Measurements from ENCODE around the gene PLAC1. TPM values are rescaled to one million over a fixed set of nuclear protein-coding genes. Genes with fewer than 3 reads are reported as not detected.

Gene PLAC1
- total RNA-seq, 1 experiment from 2014 or later: 0.51 TPM

DNA sequence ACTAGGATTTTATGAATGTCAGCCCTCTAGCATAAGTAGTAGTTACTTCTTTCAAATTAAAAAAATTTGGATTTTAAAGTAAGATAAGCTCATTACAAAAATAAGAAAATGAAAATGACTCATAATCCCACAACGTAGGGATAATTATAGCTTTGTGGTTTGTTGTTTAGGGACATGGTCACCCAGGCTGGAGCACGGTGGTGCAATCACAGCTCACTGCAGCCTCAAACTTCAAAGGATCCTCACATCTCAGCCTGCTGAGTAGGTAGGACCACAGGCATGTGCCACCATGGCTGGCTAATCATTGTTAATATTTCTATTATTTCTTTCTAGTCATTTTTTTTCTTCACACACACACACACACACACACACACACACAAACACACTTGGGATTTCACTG lies 57.6 kb downstream of the PLAC1 start:
- no peak for DNase-seq (ENCODE audit: low read depth, low spot score)
- in situ Hi-C loops (cut with HindIII; ENCODE audit: low pct_unique_long_range_greater_than_20kb, low sequenced_read_pairs): no loop called here
- Histone ChIP-seq H3K4me1 (ENCODE audit: control insufficient read depth, insufficient read depth, low read length) (no peaks in the 10 kb centered on the region), H3K4me3 (ENCODE audit: low read depth in 2 of 2, low read length in 2 of 2) (no peak overlapping the region), H3K27me3 (ENCODE audit: control insufficient read depth, insufficient read depth, low read length) (no peaks in the 10 kb centered on the region), H3K9me3 (ENCODE audit: control insufficient read depth, insufficient read depth, low read depth, low read length) (peaks cover 5% of the 10 kb centered on the region; the same call in 1 of the 2 replicates), H3K36me3 (ENCODE audit: control insufficient read depth, insufficient read depth, low read length) (no peaks in the 10 kb centered on the region), H3K27ac (ENCODE audit: low read length) (no peak overlapping the region)
- ATAC-seq: no peak
- ChIA-PET POLR2A (interaction anchor here (0.7 kb wide), 1 partner anchor 19 kb away, joined by 5 read pairs; no protein-coding TSS in a partner anchor), CTCF (interaction anchor here (0.7 to 0.8 kb wide), 2 partner anchors 80 to 160 kb away, joined by 5 to 6 read pairs; no protein-coding TSS in a partner anchor)
- no TSS peak for BruUV-seq (replicated peaks)
- intact Hi-C loops (cut with micrococcal nuclease; ENCODE audit: unreplicated experiment): no loop called here
- TF ChIP-seq SIN3A (IDR thresholded peaks at IDR 0.05; ENCODE audit: borderline replicate concordance, insufficient read depth, low read depth, low read length) (no peak), REST (IDR thresholded peaks at IDR 0.05; ENCODE audit: insufficient read depth in 1 of 2, low read depth in 2 of 2, low read length in 1 of 2) (no peak), TCF7L2 (IDR thresholded peaks at IDR 0.05; ENCODE audit: low read depth, low read length) (no peak), POLR2AphosphoS5 (IDR thresholded peaks at IDR 0.05; ENCODE audit: low read depth, low read length) (no peak)
- TF ChIP-seq, protein P1, sequence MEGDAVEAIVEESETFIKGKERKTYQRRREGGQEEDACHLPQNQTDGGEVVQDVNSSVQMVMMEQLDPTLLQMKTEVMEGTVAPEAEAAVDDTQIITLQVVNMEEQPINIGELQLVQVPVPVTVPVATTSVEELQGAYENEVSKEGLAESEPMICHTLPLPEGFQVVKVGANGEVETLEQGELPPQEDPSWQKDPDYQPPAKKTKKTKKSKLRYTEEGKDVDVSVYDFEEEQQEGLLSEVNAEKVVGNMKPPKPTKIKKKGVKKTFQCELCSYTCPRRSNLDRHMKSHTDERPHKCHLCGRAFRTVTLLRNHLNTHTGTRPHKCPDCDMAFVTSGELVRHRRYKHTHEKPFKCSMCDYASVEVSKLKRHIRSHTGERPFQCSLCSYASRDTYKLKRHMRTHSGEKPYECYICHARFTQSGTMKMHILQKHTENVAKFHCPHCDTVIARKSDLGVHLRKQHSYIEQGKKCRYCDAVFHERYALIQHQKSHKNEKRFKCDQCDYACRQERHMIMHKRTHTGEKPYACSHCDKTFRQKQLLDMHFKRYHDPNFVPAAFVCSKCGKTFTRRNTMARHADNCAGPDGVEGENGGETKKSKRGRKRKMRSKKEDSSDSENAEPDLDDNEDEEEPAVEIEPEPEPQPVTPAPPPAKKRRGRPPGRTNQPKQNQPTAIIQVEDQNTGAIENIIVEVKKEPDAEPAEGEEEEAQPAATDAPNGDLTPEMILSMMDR (IDR thresholded peaks at IDR 0.05): no peak

GRCh38 chrX:134599184-134599914 lies 58.9 kb downstream of the PLAC1 start:
- POLR2A ChIA-PET: no interaction called here
- CTCF ChIA-PET: no interaction called here
- Histone ChIP-seq H3K4me3 (ENCODE audit: low read depth in 2 of 2, low read length in 2 of 2) (no peak overlapping the region), H3K4me1 (ENCODE audit: control insufficient read depth, insufficient read depth, low read length) (no peaks in the 10 kb centered on the region), H3K27me3 (ENCODE audit: control insufficient read depth, insufficient read depth, low read length) (no peaks in the 10 kb centered on the region), H3K9me3 (ENCODE audit: control insufficient read depth, insufficient read depth, low read depth, low read length) (peaks cover 5% of the 10 kb centered on the region; the same call in 1 of the 2 replicates), H3K27ac (ENCODE audit: low read length) (no peak overlapping the region), H3K36me3 (ENCODE audit: control insufficient read depth, insufficient read depth, low read length) (no peaks in the 10 kb centered on the region)
- TF ChIP-seq, protein P1 (IDR thresholded peaks at IDR 0.05): no peak
- TF ChIP-seq SIN3A (IDR thresholded peaks at IDR 0.05; ENCODE audit: borderline replicate concordance, insufficient read depth, low read depth, low read length) (no peak), TCF7L2 (IDR thresholded peaks at IDR 0.05; ENCODE audit: low read depth, low read length) (no peak), REST (IDR thresholded peaks at IDR 0.05; ENCODE audit: insufficient read depth in 1 of 2, low read depth in 2 of 2, low read length in 1 of 2) (no peak)
- in situ Hi-C loops (cut with HindIII; ENCODE audit: low pct_unique_long_range_greater_than_20kb, low sequenced_read_pairs): no loop called here
- DNase-seq (ENCODE audit: low read depth, low spot score): no peak
- intact Hi-C loops (cut with micrococcal nuclease; ENCODE audit: unreplicated experiment): no loop called here
- BruUV-seq (replicated peaks): no TSS peak
- no peak for ATAC-seq
